HCT116 (cell line): Measurements from ENCODE around the gene CAMKMT. TPM values are rescaled to one million over a fixed set of nuclear protein-coding genes. Genes with fewer than 3 reads are reported as not detected.

Experiments used
- ATAC-seq: fragments of 200-7000 bp; cut with Tn5 transposase; 2 replicates; pipeline ENCODE4 v1.9.1; 2020; ENCODE audit warnings: mild to moderate bottlenecking, moderate library complexity
- BruUV-seq: library from RNA; stranded (reverse); fragments of 400-500 nt; replicated peaks from 2 replicates; lab custom pipeline; 2021; lab: Mats Ljungman, UMichigan
- CTCF ChIA-PET: fragments of 300-600 bp; sonication (Branson Sonifier 250); formaldehyde crosslinking; loops from one replicate; lab custom pipeline; 2021; ENCODE audit warnings: antibody characterized with exemption; lab: Charles Lee
- POLR2A ChIA-PET: fragments of 300-600, 350-600 bp; sonication (Branson Sonifier 250); formaldehyde crosslinking; loops from one replicate; lab custom pipeline; 2021; ENCODE audit warnings: antibody characterized with exemption; lab: Charles Lee
- RAD21 ChIA-PET, 2 experiments: fragments of 300-600 bp; sonication (Branson Sonifier 250); formaldehyde crosslinking; loops; one replicate each; lab custom pipeline; 2023; ENCODE audit warnings: low total read pairs in 2 of 2; ENCODE audit not compliant: uncharacterized antibody in 2 of 2, unreplicated experiment in 2 of 2, low non-redundant PET in 1 of 2; lab: Charles Lee
- DNase-seq: peaks from one replicate; pipeline ENCODE4 v3.0.0-alpha.2; 2010; ENCODE audit warnings: low read depth, low spot score
- H2AFZ ChIP-seq: fragments of 200-600 bp; shearing (Covaris generic), sonication (generic); 2 replicates; pipeline ENCODE4 v1.6.1; 2017; ENCODE audit warnings: low read depth, mixed run types, mixed read lengths, antibody characterized with exemption, low read length; ENCODE audit not compliant: poor library complexity, severe bottlenecking
- H3K27ac ChIP-seq: 2 replicates; pipeline ENCODE4 v1.5.1; 2012; ENCODE audit warnings: low read depth, low read length
- H3K27me3 ChIP-seq: fragments of 200-600 bp; sonication (generic); 2 replicates; pipeline ENCODE4 v1.6.1; 2016; ENCODE audit warnings: mixed run types, low read length, mixed read lengths; ENCODE audit not compliant: insufficient read depth
- H3K36me3 ChIP-seq, 2 experiments: fragments of 200-500 bp in 1 of 2; fragments of 200-600 bp in 1 of 2; sonication (Bioruptor generic) in 1 of 2; sonication (generic) in 1 of 2; 2 replicates each; pipeline versions ENCODE4 v1.5.1 to v1.6.1; 2014 to 2016; ENCODE audit warnings: low read length in 2 of 2, inconsistent platforms in 1 of 2, mixed read lengths in 1 of 2, mixed run types in 1 of 2; ENCODE audit not compliant: insufficient read depth in 2 of 2, control insufficient read depth in 1 of 2
- H3K4me1 ChIP-seq, 2 experiments: fragments of 200-600 bp in 1 of 2; sonication (generic) in 1 of 2; 2 replicates each; pipeline versions ENCODE4 v1.5.1 to v1.6.1; 2012 to 2017; ENCODE audit warnings: low read length in 2 of 2, inconsistent platforms in 1 of 2, mild to moderate bottlenecking in 1 of 2, mixed read lengths in 1 of 2, mixed run types in 1 of 2, moderate library complexity in 1 of 2; ENCODE audit not compliant: insufficient read depth in 2 of 2, control insufficient read depth in 1 of 2
- H3K4me2 ChIP-seq: fragments of 200-600 bp; sonication (generic); 2 replicates; pipeline ENCODE4 v1.6.1; 2017; ENCODE audit warnings: mixed run types, low read length, mixed read lengths
- H3K4me3 ChIP-seq, 2 experiments: fragments of 200-600 bp in 1 of 2; sonication (generic) in 1 of 2; replicated peaks in 1 of 2; 2 replicates each; pipeline ENCODE4 v1.5.1; 2011 to 2016; ENCODE audit warnings: low read length in 2 of 2, control low read depth in 1 of 2, low read depth in 1 of 2, mild to moderate bottlenecking in 1 of 2, mixed read lengths in 1 of 2, mixed run types in 1 of 2
- H3K79me2 ChIP-seq: fragments of 200-600 bp; sonication (generic); 2 replicates; pipeline ENCODE4 v1.6.1; 2017; ENCODE audit warnings: mild to moderate bottlenecking, mixed run types, low read length, moderate library complexity, mixed read lengths; ENCODE audit not compliant: insufficient read depth
- H3K9ac ChIP-seq: fragments of 200-600 bp; sonication (generic); 2 replicates; pipeline ENCODE4 v1.6.1; 2016; ENCODE audit warnings: low read length, mixed read lengths
- H3K9me2 ChIP-seq: fragments of 200-600 bp; sonication (generic), shearing (Covaris generic); 2 replicates; pipeline ENCODE4 v1.6.1; 2017; ENCODE audit warnings: mixed run types, mild to moderate bottlenecking, moderate library complexity; ENCODE audit not compliant: insufficient read depth
- H3K9me3 ChIP-seq, 2 experiments: fragments of 200-500 bp in 1 of 2; fragments of 200-600 bp in 1 of 2; sonication (Bioruptor generic) in 1 of 2; sonication (generic) in 1 of 2; 2 replicates each; pipeline ENCODE4 v1.6.1; 2014 to 2017; ENCODE audit warnings: low read length in 2 of 2, mixed read lengths in 2 of 2, inconsistent platforms in 1 of 2, low read depth in 1 of 2, mild to moderate bottlenecking in 1 of 2, mixed run types in 1 of 2, moderate library complexity in 1 of 2; ENCODE audit not compliant: control insufficient read depth in 1 of 2, insufficient read depth in 1 of 2
- H4K20me1 ChIP-seq: fragments of 200-600 bp; sonication (generic), shearing (Covaris generic); 2 replicates; pipeline ENCODE4 v1.6.1; 2017; ENCODE audit warnings: mixed run types, mild to moderate bottlenecking, moderate library complexity; ENCODE audit not compliant: insufficient read depth
- ATF3 ChIP-seq: IDR thresholded peaks from 2 replicates; pipeline ENCODE4 v1.6.1; 2012
- CBX3 ChIP-seq: IDR thresholded peaks from 2 replicates; pipeline ENCODE4 v1.6.1; 2012; ENCODE audit warnings: low read depth
- CEBPB ChIP-seq: IDR thresholded peaks from 2 replicates; pipeline ENCODE4 v1.6.1; 2012; ENCODE audit warnings: low read depth
- CTCF ChIP-seq, 3 experiments: fragments of 200-600 bp in 1 of 3; sonication (generic) in 1 of 3; IDR thresholded peaks in 2 of 3; conservative IDR thresholded peaks in 1 of 3; 2 replicates each; pipeline ENCODE4 v1.5.1; 2012 to 2017; ENCODE audit warnings: low read depth in 2 of 3, low read length in 2 of 3, antibody characterized with exemption in 1 of 3, borderline replicate concordance in 1 of 3, control low read depth in 1 of 3, mild to moderate bottlenecking in 1 of 3, mixed read lengths in 1 of 3, mixed run types in 1 of 3, moderate library complexity in 1 of 3; ENCODE audit not compliant: insufficient read depth in 1 of 3
- ELF1 ChIP-seq: IDR thresholded peaks from 2 replicates; pipeline ENCODE4 v1.6.1; 2012; ENCODE audit warnings: low read depth, borderline replicate concordance
- EZH2 ChIP-seq: fragments of 200-600 bp; sonication (generic); IDR thresholded peaks from 2 replicates; pipeline ENCODE4 v1.6.1; 2017; ENCODE audit warnings: antibody characterized with exemption, mixed run types
- EZH2phosphoT487 ChIP-seq: fragments of 200-600 bp; IDR thresholded peaks from 2 replicates; pipeline ENCODE4 v1.6.1; 2018; ENCODE audit warnings: antibody characterized with exemption, borderline replicate concordance
- FOSL1 ChIP-seq: IDR thresholded peaks from 2 replicates; pipeline ENCODE4 v1.6.1; 2012; ENCODE audit warnings: low read depth
- JUND ChIP-seq: IDR thresholded peaks from 2 replicates; pipeline ENCODE4 v1.6.1; 2012
- POLR2A ChIP-seq: IDR thresholded peaks from 2 replicates; pipeline ENCODE4 v1.7.0; 2011; ENCODE audit warnings: borderline replicate concordance; ENCODE audit not compliant: insufficient read depth, insufficient read length; ENCODE audit errors: extremely low read depth
- POLR2AphosphoS5 ChIP-seq: IDR thresholded peaks from 2 replicates; pipeline ENCODE4 v1.6.1; 2011; ENCODE audit warnings: mild to moderate bottlenecking, low read depth, low read length, moderate library complexity
- RAD21 ChIP-seq: IDR thresholded peaks from 2 replicates; pipeline ENCODE4 v1.6.1; 2012; ENCODE audit warnings: low read depth, mild to moderate bottlenecking
- REST ChIP-seq: IDR thresholded peaks from 2 replicates; pipeline ENCODE4 v1.6.1; 2012; ENCODE audit warnings: low read depth
- SP1 ChIP-seq: IDR thresholded peaks from 2 replicates; pipeline ENCODE4 v1.6.1; 2012; ENCODE audit warnings: low read depth
- TCF7L2 ChIP-seq: IDR thresholded peaks from 2 replicates; pipeline ENCODE4 v1.7.0; 2011; ENCODE audit warnings: borderline replicate concordance, inconsistent platforms; ENCODE audit not compliant: insufficient read depth, insufficient read length; ENCODE audit errors: extremely low read depth
- YY1 ChIP-seq: IDR thresholded peaks from 2 replicates; pipeline ENCODE4 v1.6.1; 2011; ENCODE audit warnings: low read length, low read depth, moderate library complexity, mild to moderate bottlenecking; ENCODE audit not compliant: insufficient replicate concordance; ENCODE audit errors: extremely low read depth
- ZFX ChIP-seq: fragments of 450-650 bp; IDR thresholded peaks from 2 replicates; pipeline ENCODE4 v1.6.1; 2017
- ZNF274 ChIP-seq: fragments of 200-500 bp; sonication (Bioruptor generic); IDR thresholded peaks from 2 replicates; pipeline ENCODE4 v1.6.1; 2014; ENCODE audit warnings: mild to moderate bottlenecking, low read depth, low read length, inconsistent platforms
- intact Hi-C: fragments of 100-400 bp; cut with micrococcal nuclease; formaldehyde crosslinking; loops from 2 replicates; pipeline ENCODE4 v1.10.0; 2022
- total RNA-seq: library from RNA; stranded (reverse); gene quantifications from one replicate; pipeline ENCODE4 v1.2.1, GENCODE V29; 2021; ENCODE audit not compliant: unreplicated experiment

Gene CAMKMT
- total RNA-seq, 1 experiment from 2014 or later, result 10.6 TPM

- POLR2A ChIA-PET, result no interaction called here
- RAD21 ChIA-PET, result no interaction called here
- Histone ChIP-seq H3K9me2 (0 out of 2 replicates have a peak, but pooled peaks cover 3% of the 10 kb centered on the region), H3K79me2 (no peaks in the 10 kb centered on the region), H3K4me1 (no peaks in the 10 kb centered on the region), H2AFZ (no peak overlapping the region), H3K27ac (no peak overlapping the region), H3K27me3 (no peaks in the 10 kb centered on the region), H3K4me3 (no peak overlapping the region), H3K4me2 (no peak overlapping the region), H3K9ac (no peak overlapping the region), H3K9me3 (no peaks in the 10 kb centered on the region), H4K20me1 (no peaks in the 10 kb centered on the region), H3K36me3 (no peaks in the 10 kb centered on the region)
- intact Hi-C loops, result no loop called here
- CTCF ChIA-PET, result no interaction called here
- ATAC-seq (no peak), DNase-seq (no peak)
- no TSS peak for BruUV-seq
- no peak for TF ChIP-seq YY1
- TF ChIP-seq TCF7L2, result no peak
- no peak for TF ChIP-seq ZNF274
- TF ChIP-seq RAD21, result no peak
- no peak for TF ChIP-seq ZFX
- no peak for TF ChIP-seq ELF1
- TF ChIP-seq CTCF (IDR thresholded peaks at IDR 0.05 in 2 of 3, conservative IDR thresholded peaks at IDR 0.05 in 1 of 3; ENCODE audit: borderline replicate concordance in 1 of 3, insufficient read depth in 1 of 3, low read depth in 2 of 3, low read length in 2 of 3), result no peak
- no peak for TF ChIP-seq EZH2
- no peak for TF ChIP-seq CBX3
- TF ChIP-seq POLR2AphosphoS5, result no peak
- no peak for TF ChIP-seq FOSL1
- TF ChIP-seq SP1, result no peak
- no peak for TF ChIP-seq EZH2phosphoT487
- no peak for TF ChIP-seq POLR2A
- no peak for TF ChIP-seq REST
- no peak for TF ChIP-seq JUND
- TF ChIP-seq ATF3, result no peak
- TF ChIP-seq CEBPB, result no peak
Measured at GRCh38 chr2:44602446-44602845, 240.7 kb downstream of the CAMKMT start.
